ENCODE data around the gene PIK3R2.
A peak's percentile ranks its signal among the peaks of the same experiment; 100 is the strongest.
"Not testable (repeated sequence)": the region's sequence is repeated elsewhere in the genome, so short reads cannot be mapped to it uniquely, and the experiment has no call there.

PIK3R2 gene

DNA sequence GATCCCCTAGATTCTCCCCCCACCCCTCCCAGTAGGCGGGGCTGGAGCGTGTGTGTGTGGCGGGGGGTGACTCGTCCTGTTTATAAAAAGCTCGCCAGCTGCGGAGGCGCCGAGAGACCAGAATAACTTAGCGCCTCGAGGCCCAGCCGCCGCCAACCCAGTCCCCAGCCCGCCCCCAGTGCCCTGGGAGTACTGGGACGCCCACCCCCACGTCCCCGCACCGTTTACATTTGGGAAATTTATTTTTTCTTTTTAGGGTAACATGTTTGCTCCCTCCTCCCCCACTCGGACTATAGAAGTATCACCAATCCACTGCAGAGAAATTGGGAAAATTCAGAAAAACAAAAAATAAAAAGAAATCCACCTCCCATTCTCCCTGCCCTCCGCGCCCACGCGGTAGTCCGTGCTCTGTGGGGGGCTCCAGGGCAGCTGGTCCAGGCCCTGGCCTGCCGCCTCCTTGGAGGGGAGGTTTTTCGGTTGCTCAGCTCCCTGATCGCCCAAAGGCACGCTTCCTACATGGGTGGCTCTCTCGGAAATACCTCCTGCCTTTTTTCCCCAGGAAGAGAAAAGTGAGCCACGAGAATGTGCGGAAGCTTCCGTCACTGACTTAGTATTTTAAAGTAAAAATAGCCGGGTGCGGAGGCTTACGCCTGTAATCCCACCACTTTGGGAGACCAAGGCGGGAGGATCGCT, 52.4 kb downstream of the PIK3R2 start:
- DNase-seq = peak in 3 of 4 experiments; percentile 32 to 43 (median 42)

DNA sequence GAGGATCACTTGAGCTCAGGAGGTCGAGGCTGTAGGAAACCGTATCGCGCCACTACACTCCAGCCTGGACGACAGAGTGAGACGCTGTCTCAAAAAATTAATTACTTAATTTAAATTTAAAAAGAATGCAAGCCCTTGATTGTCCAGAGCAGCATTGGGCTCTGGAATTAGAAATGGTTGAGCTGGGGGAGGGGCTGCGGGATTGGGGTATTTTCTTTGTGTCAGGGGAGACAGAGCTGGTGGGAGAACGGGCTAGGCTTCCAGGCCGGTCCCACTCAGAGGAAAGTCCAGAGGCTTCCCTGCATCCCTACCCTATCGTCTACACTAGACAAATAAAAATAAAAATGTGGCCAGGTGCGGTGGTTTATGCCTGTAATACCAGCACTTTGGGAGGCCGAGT, 53.1 kb downstream of the PIK3R2 start:
- no peak for DNase-seq

DNA sequence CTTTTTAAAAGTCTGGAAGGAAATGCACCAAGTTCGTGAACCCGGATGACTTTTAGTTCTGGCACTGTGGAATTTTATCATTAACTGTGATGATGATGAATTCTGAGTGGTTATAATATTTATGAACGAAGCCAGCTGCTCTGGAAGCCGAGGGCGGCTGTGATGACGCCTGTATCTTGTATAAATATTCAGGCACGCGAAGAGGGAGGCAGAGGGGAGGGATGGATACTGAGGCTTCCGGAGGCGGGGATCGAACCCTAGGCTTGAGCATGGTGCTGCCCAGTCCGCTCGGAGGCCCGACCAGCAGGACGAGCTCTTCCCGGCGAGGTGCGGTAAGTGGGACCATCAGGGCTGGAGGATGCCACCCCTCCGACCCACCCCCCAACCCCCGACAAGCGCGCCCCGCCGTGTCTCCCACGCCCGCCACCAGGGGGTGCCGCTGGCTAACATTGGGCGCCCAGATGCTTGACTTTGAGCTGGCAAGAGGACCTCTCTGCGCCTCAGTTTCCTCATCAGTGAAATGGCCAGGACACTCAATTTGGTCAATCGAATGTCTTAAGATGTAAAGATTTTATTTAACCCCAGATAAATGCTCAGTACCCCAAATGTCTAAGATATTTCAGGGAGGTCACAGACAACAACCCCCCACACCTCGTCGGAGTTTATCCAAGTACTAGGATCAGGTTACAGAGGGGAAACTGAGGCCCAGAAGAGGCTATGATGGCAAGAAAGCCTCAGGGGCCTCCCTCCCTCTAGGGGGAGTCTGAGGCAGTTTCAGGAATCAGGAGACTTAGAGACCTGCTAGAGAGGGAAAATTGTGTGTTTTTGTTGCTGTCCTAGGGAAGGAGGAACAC, 55.4 kb downstream of the PIK3R2 start:
- DNase-seq = peak in 3 of 4 experiments; percentile 19 to 36 (median 22)

DNA sequence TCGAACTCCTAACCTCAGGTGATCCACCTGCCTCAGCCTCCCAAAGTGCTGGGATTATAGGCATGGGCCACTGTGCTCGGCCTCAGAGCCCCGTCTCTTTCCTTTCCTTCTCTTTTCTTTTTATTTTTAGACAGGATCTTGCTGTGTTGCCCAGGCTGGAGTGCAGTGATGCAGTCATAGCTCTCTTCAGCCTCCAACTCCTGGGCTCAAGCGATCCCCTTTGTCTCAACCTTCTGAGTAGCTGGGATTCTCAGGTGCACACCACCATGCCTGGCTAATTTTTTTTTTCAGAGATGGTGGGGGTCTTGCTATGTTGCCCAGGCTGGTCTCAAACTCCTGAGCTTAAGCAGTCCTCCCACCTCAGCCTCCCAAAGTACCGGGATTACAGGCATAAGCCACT, 56.9 kb downstream of the PIK3R2 start:
- not testable (repeated sequence) for DNase-seq

DNA sequence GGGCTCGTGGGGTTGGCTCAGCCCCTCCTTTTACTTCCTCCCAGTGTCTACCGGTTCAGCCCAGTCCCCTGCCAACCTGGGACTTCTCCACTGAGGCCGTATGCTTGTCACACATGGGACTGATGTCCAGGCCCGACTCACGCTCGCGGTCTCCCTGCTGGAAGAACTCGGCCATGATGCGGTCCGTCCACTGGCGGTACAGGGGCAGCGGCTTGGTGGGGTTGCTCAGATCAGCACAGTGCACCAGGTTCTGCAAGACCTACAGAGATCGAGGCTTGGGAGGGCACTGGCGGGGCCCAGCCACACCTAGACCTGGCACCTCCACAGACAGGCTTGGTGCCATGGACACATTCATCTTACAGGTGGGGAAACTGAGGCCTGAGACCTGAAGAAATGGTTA, 58.7 kb downstream of the PIK3R2 start:
- no peak for DNase-seq

DNA sequence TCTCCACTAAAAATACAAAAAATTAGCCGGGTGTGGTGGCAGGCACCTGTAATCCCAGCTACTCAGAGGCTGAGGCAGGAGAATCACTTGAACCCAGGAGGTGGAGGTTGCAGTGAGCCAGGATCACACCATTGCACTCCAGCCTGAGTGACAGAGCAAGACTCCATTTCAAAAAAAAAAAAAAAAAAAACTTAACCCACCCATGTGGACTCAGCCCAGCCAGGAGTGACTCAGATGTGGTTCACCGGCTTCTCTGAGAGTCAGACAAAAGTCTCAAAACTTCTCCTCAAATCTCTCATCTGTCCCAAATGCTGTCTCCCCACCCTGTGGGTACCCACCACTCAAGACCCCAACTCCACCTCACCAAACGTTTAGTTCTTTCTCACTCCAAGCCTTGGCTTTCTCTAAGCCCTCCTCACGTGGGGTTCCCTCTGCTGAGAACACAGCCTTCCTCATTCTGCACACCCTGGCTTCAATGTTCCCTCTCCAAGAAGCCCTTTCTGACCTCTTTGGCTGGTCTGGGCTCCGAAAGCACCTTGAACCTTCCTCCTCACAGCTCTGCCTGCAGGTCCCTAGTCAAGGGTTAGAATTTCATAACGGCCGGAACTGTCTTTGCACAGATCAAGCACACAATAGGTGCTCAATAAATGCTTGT, 61.9 kb downstream of the PIK3R2 start:
- DNase-seq = no peak

DNA sequence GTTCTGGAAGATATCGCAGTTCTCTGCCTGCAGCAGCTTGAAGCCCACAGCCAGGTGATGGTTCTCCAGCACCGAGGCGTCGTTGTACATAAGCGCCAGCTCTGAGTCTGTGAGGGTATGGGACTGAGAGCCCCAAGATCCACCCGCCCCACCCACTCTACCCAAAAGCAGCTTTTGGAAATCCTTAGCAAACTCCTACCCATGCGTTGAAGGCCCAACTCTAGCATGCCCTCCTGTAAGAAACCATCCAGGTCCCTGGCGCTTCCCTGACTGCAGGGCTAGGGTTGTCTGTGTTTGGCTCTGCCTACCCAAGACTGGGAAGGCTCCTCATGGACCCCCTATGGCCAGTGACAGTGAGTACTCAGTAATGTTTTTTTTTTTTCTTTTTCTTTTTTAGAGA, 63.8 kb downstream of the PIK3R2 start:
- no peak for DNase-seq

DNA sequence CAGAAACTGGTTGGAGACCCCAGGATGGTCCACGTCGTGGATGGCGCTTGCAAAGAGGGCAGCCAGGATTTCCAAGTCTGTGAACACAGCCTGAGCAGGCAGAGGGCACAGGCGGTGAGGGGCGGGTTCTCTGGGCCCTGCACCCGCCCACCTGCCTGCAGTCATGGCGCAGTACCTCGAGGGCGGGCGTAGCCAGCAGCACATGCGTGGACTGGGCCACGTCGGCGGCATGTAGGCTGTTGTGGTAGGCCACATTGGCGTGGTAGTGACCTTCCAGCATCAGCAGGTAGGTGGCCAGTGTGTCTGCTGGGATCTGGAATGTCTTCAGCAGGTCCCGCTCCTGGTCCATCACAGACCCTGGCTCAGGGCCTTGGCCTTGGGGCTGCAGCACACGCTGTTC, 65.2 kb downstream of the PIK3R2 start:
- DNase-seq = no peak

DNA sequence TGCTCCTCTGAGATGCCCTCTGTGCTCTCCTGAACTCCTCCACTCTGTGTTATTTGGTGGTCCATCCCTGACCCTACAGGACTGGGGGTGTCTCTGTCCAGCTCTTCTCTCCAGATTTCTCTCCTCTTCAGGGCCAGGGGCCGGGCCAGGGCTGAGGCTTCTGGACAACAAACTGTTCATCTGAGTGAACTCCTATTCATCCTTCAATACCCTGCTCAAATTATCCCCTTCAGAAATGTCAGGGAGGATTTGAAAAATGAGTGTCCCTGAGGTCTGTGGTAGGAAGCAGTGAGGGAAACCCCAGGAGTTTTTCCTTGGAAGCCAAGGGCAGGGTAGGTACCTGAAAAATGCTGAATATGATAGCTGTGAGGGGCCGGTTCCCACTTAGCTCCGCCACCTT, 65.6 kb downstream of the PIK3R2 start:
- DNase-seq = no peak

All from activated CD4-positive, CD25-positive, alpha-beta regulatory T cell (primary cell).